ENCODE results near the gene TPD52L1. TPM values are rescaled to one million over a fixed set of nuclear protein-coding genes. Genes with fewer than 3 reads are reported as not detected.

TPD52L1 gene
- total RNA-seq, 2 experiments from 2014 or later = 0.89 to 1.4 TPM

DNA sequence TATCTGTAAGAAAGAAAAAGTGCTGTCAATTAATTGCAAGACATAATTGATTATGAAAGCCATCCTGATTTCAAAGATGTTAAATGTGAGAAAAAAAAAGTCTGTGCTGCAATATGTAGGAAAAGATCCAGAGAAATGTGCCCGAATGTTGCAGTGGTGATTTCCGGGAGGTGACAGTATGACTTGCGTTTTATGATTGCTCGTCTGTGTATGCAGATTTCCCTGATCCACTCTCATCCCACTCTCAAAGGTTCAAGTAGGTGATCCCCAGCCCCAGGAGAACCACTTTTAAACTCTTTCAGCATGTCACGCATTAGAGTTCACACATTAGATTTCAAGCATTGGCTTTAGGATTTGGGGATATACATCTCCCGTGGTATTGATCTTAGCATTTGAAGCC is 57.8 kb downstream of the TPD52L1 start:
- H3K27ac Mint-ChIP-seq = no peak overlapping the region

DNA sequence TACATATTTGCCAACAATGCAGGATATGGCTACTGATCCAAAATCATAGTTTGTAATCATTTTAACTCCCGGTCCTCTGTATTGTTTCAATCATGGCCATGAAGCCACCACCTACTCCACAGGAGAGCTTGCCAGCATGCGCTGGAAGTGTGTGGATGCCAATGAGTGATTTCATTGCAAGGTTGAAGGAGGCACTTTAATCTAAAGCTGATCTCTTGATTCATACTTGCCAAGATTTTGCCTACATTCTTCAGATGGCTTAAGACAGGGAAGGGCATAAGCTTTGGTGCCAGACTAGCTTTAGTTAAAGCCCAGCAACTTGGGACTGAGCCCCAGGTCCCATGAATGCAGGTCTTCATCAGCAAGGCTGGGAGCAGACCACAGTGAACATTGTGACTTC is 58.8 kb downstream of the TPD52L1 start:
- Mint-ChIP-seq H3K27ac (no peak overlapping the region), H3K36me3 (ENCODE audit: low read depth) (no peaks in the 10 kb centered on the region), H3K4me1 (no peaks in the 10 kb centered on the region), H3K9me3 (ENCODE audit: low read depth) (no peaks in the 10 kb centered on the region), H3K4me3 (no peak overlapping the region), H3K27me3 (peaks cover 7% of the 10 kb centered on the region)
- ChIA-PET CTCF (interaction anchor here (1.5 kb wide), 1 partner anchor 16 kb away, joined by 3 read pairs; no protein-coding TSS in a partner anchor), POLR2A (no interaction called here)
- DNase-seq (no peak), ATAC-seq (no peak)
- intact Hi-C loops (cut with DNase I, micrococcal nuclease) = no loop called here

More for the DNA sequence above, 57.8 kb downstream of the TPD52L1 start:
- no peak for DNase-seq
- ATAC-seq = no peak
- H3K4me1 Mint-ChIP-seq = no peaks in the 10 kb centered on the region
- no peak overlapping the region for H3K4me3 Mint-ChIP-seq
- intact Hi-C loops (cut with DNase I, micrococcal nuclease) = no loop called here
- H3K36me3 Mint-ChIP-seq (ENCODE audit: low read depth) = no peaks in the 10 kb centered on the region
- H3K9me3 Mint-ChIP-seq (ENCODE audit: low read depth) = no peaks in the 10 kb centered on the region
- ChIA-PET POLR2A (no interaction called here), CTCF (interaction anchor here (0.6 kb wide), 1 partner anchor 28 kb away, joined by 3 read pairs; no protein-coding TSS in a partner anchor)
- peaks cover 4% of the 10 kb centered on the region for H3K27me3 Mint-ChIP-seq

GRCh38 chr6:125213939-125214338 is 60.4 kb downstream of the TPD52L1 start:
- intact Hi-C loops (cut with DNase I, micrococcal nuclease) = no loop called here
- Mint-ChIP-seq H3K27ac (no peak overlapping the region), H3K9me3 (ENCODE audit: low read depth) (no peaks in the 10 kb centered on the region), H3K36me3 (ENCODE audit: low read depth) (no peaks in the 10 kb centered on the region), H3K27me3 (peaks cover 11% of the 10 kb centered on the region), H3K4me3 (no peak overlapping the region), H3K4me1 (no peaks in the 10 kb centered on the region)
- DNase-seq (no peak), ATAC-seq (no peak)
- POLR2A ChIA-PET = no interaction called here
- CTCF ChIA-PET = no interaction called here

DNA sequence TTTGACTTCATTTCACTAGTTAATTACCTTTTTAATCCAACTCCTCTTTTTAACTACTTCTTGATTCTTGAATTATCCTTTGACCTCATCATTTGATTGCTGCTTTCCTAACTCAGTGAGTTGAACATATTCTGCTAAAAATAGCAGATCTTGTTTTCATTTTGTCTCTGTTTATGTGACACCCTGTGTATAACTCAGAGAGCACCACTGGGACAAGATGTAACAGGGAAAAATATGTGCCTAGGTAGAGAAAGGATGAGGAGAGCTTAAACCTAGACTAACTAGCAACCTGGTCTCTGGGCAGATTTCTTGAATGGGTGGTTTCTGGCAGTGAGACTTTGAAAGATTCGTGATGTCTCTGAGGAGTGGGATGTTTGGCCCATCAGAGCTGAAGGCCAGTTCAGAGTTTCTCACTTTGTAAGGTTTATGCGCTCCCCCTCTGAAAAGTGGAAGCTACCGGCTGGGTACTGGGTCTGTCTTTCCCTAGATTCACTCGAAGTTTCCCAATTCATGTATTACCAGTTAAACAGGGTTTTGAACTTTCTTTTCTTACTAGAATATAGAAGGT is 61.8 kb downstream of the TPD52L1 start:
- Mint-ChIP-seq H3K4me3 (no peak overlapping the region), H3K36me3 (ENCODE audit: low read depth) (no peaks in the 10 kb centered on the region), H3K27ac (no peak overlapping the region), H3K4me1 (no peaks in the 10 kb centered on the region), H3K9me3 (ENCODE audit: low read depth) (no peaks in the 10 kb centered on the region), H3K27me3 (peaks cover 11% of the 10 kb centered on the region)
- ChIA-PET CTCF (no interaction called here), POLR2A (no interaction called here)
- ATAC-seq = no peak
- intact Hi-C loops (cut with DNase I, micrococcal nuclease) = no loop called here
- DNase-seq = no peak

DNA sequence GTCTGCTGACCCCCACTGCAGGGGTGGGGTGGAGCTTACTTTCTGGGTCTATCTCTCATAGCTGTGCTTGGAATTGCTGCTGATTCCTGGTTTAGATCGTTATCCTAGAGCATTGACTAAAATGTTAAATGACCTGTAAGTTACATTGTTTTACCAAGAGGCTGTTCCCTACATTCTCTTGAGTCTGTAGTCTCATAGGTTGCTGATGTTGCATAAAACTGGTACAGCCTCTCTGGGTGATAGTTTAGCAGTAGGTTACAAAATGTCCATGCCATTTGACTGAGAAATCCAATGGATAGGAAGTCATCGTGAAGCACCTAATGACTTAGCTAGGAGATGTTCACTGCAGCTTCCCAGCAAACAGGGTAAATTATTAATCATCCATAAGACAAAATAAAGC is 62.4 kb downstream of the TPD52L1 start:
- ATAC-seq (no peak), DNase-seq (no peak)
- no peaks in the 10 kb centered on the region for H3K4me1 Mint-ChIP-seq
- no peaks in the 10 kb centered on the region for H3K36me3 Mint-ChIP-seq (ENCODE audit: low read depth)
- no peak overlapping the region for H3K27ac Mint-ChIP-seq
- ChIA-PET POLR2A (no interaction called here), CTCF (no interaction called here)
- H3K9me3 Mint-ChIP-seq (ENCODE audit: low read depth) = no peaks in the 10 kb centered on the region
- no peak overlapping the region for H3K4me3 Mint-ChIP-seq
- peaks cover 11% of the 10 kb centered on the region for H3K27me3 Mint-ChIP-seq
- intact Hi-C loops (cut with DNase I, micrococcal nuclease) = no loop called here

GRCh38 chr6:125217369-125217768 is 63.8 kb downstream of the TPD52L1 start:
- H3K4me3 Mint-ChIP-seq = no peak overlapping the region
- no peaks in the 10 kb centered on the region for H3K36me3 Mint-ChIP-seq (ENCODE audit: low read depth)
- no peak overlapping the region for H3K27ac Mint-ChIP-seq
- POLR2A ChIA-PET = no interaction called here
- DNase-seq = no peak
- no peak for ATAC-seq
- CTCF ChIA-PET = no interaction called here
- intact Hi-C loops (cut with DNase I, micrococcal nuclease) = no loop called here
- peaks cover 6% of the 10 kb centered on the region for H3K27me3 Mint-ChIP-seq
- no peaks in the 10 kb centered on the region for H3K9me3 Mint-ChIP-seq (ENCODE audit: low read depth)
- H3K4me1 Mint-ChIP-seq = no peaks in the 10 kb centered on the region

- no peaks in the 10 kb centered on the region for H3K36me3 Mint-ChIP-seq (ENCODE audit: low read depth)
- H3K4me3 Mint-ChIP-seq = no peak overlapping the region
- DNase-seq = no peak
- ATAC-seq = no peak
- ChIA-PET POLR2A (no interaction called here), CTCF (no interaction called here)
- no peak overlapping the region for H3K27ac Mint-ChIP-seq
- intact Hi-C loops (cut with DNase I, micrococcal nuclease) = no loop called here
- H3K9me3 Mint-ChIP-seq (ENCODE audit: low read depth) = no peaks in the 10 kb centered on the region
- peaks cover 6% of the 10 kb centered on the region for H3K27me3 Mint-ChIP-seq
- H3K4me1 Mint-ChIP-seq = no peaks in the 10 kb centered on the region
Measured at GRCh38 chr6:125217992-125218391, 64.4 kb downstream of the TPD52L1 start.

DNA sequence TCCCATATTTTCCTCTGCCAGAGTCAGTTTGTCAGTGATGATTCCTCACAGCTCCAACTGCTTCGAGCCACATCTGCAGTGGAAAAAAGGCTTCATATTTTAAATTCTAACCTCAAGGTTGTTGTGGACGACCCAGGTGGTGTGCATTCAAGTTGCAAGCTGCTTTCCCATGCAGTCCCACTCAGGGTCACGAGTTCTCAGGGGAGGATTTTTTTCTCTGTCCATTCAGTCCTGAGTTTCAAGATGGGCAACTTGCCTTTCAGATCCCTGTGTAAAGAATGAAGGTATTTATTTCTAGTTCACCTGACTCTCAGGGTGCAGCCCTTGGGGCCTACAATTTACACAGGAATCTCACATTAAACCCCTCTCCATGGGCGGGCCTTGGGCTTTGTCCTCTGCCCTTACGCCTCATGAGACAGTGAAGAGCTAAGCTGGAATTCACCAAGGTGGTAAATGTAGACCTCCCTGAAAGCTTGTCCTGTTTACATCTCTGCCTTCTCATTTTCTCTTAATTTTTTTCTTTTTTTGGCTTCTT is 65.9 kb downstream of the TPD52L1 start:
- intact Hi-C loops (cut with DNase I, micrococcal nuclease) = no loop called here
- DNase-seq = no peak
- no peak overlapping the region for H3K4me3 Mint-ChIP-seq
- CTCF ChIA-PET = interaction anchor here (0.6 to 1.8 kb wide), 3 partner anchors 23 to 27 kb away, joined by 3 to 5 read pairs (median 3); no protein-coding TSS in a partner anchor
- H3K9me3 Mint-ChIP-seq (ENCODE audit: low read depth) = no peaks in the 10 kb centered on the region
- H3K4me1 Mint-ChIP-seq = no peaks in the 10 kb centered on the region
- peaks cover 6% of the 10 kb centered on the region for H3K27me3 Mint-ChIP-seq
- no peak for ATAC-seq
- no peaks in the 10 kb centered on the region for H3K36me3 Mint-ChIP-seq (ENCODE audit: low read depth)
- POLR2A ChIA-PET = no interaction called here
- H3K27ac Mint-ChIP-seq = no peak overlapping the region

GRCh38 chr6:125220712-125221111 is 67.1 kb downstream of the TPD52L1 start:
- POLR2A ChIA-PET = no interaction called here
- no peak overlapping the region for H3K27ac Mint-ChIP-seq
- DNase-seq (no peak), ATAC-seq (no peak)
- no peak overlapping the region for H3K4me3 Mint-ChIP-seq
- CTCF ChIA-PET = interaction anchor here (0.8 to 1.8 kb wide), 3 partner anchors 14 to 31 kb away, joined by 3 to 5 read pairs (median 3); no protein-coding TSS in a partner anchor
- peaks cover 6% of the 10 kb centered on the region for H3K27me3 Mint-ChIP-seq
- intact Hi-C loops (cut with DNase I, micrococcal nuclease) = no loop called here
- no peaks in the 10 kb centered on the region for H3K4me1 Mint-ChIP-seq
- no peaks in the 10 kb centered on the region for H3K36me3 Mint-ChIP-seq (ENCODE audit: low read depth)
- no peaks in the 10 kb centered on the region for H3K9me3 Mint-ChIP-seq (ENCODE audit: low read depth)

- ChIA-PET CTCF (interaction anchor here (0.8 to 1.2 kb wide), 2 partner anchors 30 to 36 kb away, joined by 3 read pairs; no protein-coding TSS in a partner anchor), POLR2A (no interaction called here)
- Mint-ChIP-seq H3K27me3 (peaks cover 6% of the 10 kb centered on the region), H3K27ac (no peak overlapping the region), H3K9me3 (ENCODE audit: low read depth) (no peaks in the 10 kb centered on the region), H3K36me3 (ENCODE audit: low read depth) (no peaks in the 10 kb centered on the region), H3K4me3 (no peak overlapping the region), H3K4me1 (no peaks in the 10 kb centered on the region)
- no peak for DNase-seq
- intact Hi-C loops (cut with DNase I, micrococcal nuclease) = no loop called here
- no peak for ATAC-seq
Measured at GRCh38 chr6:125222531-125223455, 69.2 kb downstream of the TPD52L1 start.

GRCh38 chr6:125224231-125224861 is 70.8 kb downstream of the TPD52L1 start:
- Mint-ChIP-seq H3K27me3 (peaks cover 2% of the 10 kb centered on the region), H3K4me1 (no peaks in the 10 kb centered on the region), H3K36me3 (ENCODE audit: low read depth) (no peaks in the 10 kb centered on the region), H3K27ac (no peak overlapping the region), H3K4me3 (no peak overlapping the region), H3K9me3 (ENCODE audit: low read depth) (no peaks in the 10 kb centered on the region)
- intact Hi-C loops (cut with DNase I, micrococcal nuclease) = no loop called here
- ChIA-PET POLR2A (no interaction called here), CTCF (interaction anchor here (1.0 kb wide), 1 partner anchor 26 kb away, joined by 3 read pairs; no protein-coding TSS in a partner anchor)
- ATAC-seq (no peak), DNase-seq (no peak)

Measured in activated CD4-positive, alpha-beta T cell treated with anti-CD3 and anti-CD28 coated beads for 36 hours (primary cell).